Endometrium (tissue), 2 donors: Measurements from ENCODE around the gene NRBP1.
A peak's percentile ranks its signal among the peaks of the same experiment; 100 is the strongest.
"Not testable (repeated sequence)": the region's sequence is repeated elsewhere in the genome, so short reads cannot be mapped to it uniquely, and the experiment has no call there.

Experiments used
- FAIRE-seq: peaks from 2 replicates; lab custom pipeline; 2012; peaks lifted over from hg19 to GRCh38; lab: Jason Lieb, UNC
- donor health status: control.
- donor health status: control.

The NRBP1 gene

GRCh38 chr2:27421660-27422250 is 6.7 kb upstream of the NRBP1 start:
- no peak for FAIRE-seq

- no peak for FAIRE-seq
These were observed 5.5 kb upstream of the NRBP1 start for GRCh38 chr2:27422958-27423357.

GRCh38 chr2:27425039-27425438 is 3.4 kb upstream of the NRBP1 start:
- not testable (repeated sequence) for FAIRE-seq

- no peak for FAIRE-seq
These were observed 593 bp upstream of the NRBP1 start for GRCh38 chr2:27427863-27428212.

GRCh38 chr2:27428978-27429541 is 629 bp downstream of the NRBP1 start:
- no peak for FAIRE-seq

- no peak for FAIRE-seq
These were observed 3.0 kb downstream of the NRBP1 start for GRCh38 chr2:27431395-27431794.

- no peak for FAIRE-seq
These were observed 7.2 kb downstream of the NRBP1 start for GRCh38 chr2:27435628-27436027.

GRCh38 chr2:27441226-27441926 is 12.9 kb downstream of the NRBP1 start:
- no peak for FAIRE-seq

GRCh38 chr2:27441958-27442919 is 13.8 kb downstream of the NRBP1 start, which contains the start of gene KRTCAP3:
TSS of gene KRTCAP3 (plus strand) at chr2:27442381. CDS start at chr2:27442413, 32 bp downstream.
- no peak for FAIRE-seq

- no peak for FAIRE-seq
These were observed 14.5 kb downstream of the NRBP1 start for GRCh38 chr2:27442920-27443282.

GRCh38 chr2:27445155-27445554 is 16.7 kb downstream of the NRBP1 start:
- FAIRE-seq, result no peak

GRCh38 chr2:27445615-27446014 is 17.2 kb downstream of the NRBP1 start:
- no peak for FAIRE-seq

GRCh38 chr2:27446057-27446456 is 17.6 kb downstream of the NRBP1 start:
- FAIRE-seq, result no peak

- FAIRE-seq, result no peak
These were observed 19.9 kb downstream of the NRBP1 start for GRCh38 chr2:27448381-27448780.

GRCh38 chr2:27451095-27451494 is 22.7 kb downstream of the NRBP1 start:
- no peak for FAIRE-seq

GRCh38 chr2:27453968-27454367 is 25.5 kb downstream of the NRBP1 start:
- no peak for FAIRE-seq

- FAIRE-seq, result no peak
These were observed 32.7 kb downstream of the NRBP1 start for GRCh38 chr2:27461118-27461517.

GRCh38 chr2:27464443-27464842 is 36.0 kb downstream of the NRBP1 start:
- FAIRE-seq, result no peak

- FAIRE-seq, result no peak
These were observed 43.5 kb downstream of the NRBP1 start for GRCh38 chr2:27471961-27472360.

- FAIRE-seq, result no peak
These were observed 57.1 kb downstream of the NRBP1 start for GRCh38 chr2:27485496-27485895.

GRCh38 chr2:27489118-27489497 is 60.7 kb downstream of the NRBP1 start:
- FAIRE-seq, result no peak

GRCh38 chr2:27489498-27490397 is 61.3 kb downstream of the NRBP1 start, which contains the start of gene IFT172:
TSS of gene IFT172 (minus strand) at chr2:27489743. CDS start at chr2:27489653, 90 bp downstream.
- FAIRE-seq, result peak; percentile 87
